NT2/D1 (cell line): ENCODE results near the gene PLA2G1B.

Experiments used
- DNase-seq: peaks from one replicate; pipeline ENCODE4 v3.0.0-alpha.2; 2011; ENCODE audit warnings: low read depth, low spot score
- H3K27me3 ChIP-seq: 2 replicates; pipeline ENCODE4 v1.6.0; 2011; ENCODE audit warnings: mild to moderate bottlenecking; ENCODE audit not compliant: insufficient read length, insufficient read depth
- H3K36me3 ChIP-seq: 2 replicates; pipeline ENCODE4 v1.6.1; 2011; ENCODE audit warnings: mild to moderate bottlenecking, low read length, mixed read lengths; ENCODE audit not compliant: insufficient read depth, insufficient read length
- H3K4me1 ChIP-seq: 2 replicates; pipeline ENCODE4 v1.5.1; 2011; ENCODE audit not compliant: insufficient read depth, insufficient read length
- H3K4me3 ChIP-seq: 2 replicates; pipeline ENCODE4 v1.5.1; 2011; ENCODE audit warnings: low read depth; ENCODE audit not compliant: insufficient read length
- H3K9ac ChIP-seq: 2 replicates; pipeline ENCODE4 v1.6.0; 2011; ENCODE audit warnings: low read depth; ENCODE audit not compliant: insufficient read length
- H3K9me3 ChIP-seq: 2 replicates; pipeline ENCODE4 v1.5.1; 2011; ENCODE audit warnings: mild to moderate bottlenecking, low read length; ENCODE audit not compliant: insufficient read depth
- SUZ12 ChIP-seq: IDR thresholded peaks from 2 replicates; pipeline ENCODE4 v1.6.1; 2011; ENCODE audit not compliant: insufficient read length, insufficient read depth; ENCODE audit errors: extremely low read depth
- YY1 ChIP-seq: IDR thresholded peaks from 2 replicates; pipeline ENCODE4 v1.6.1; 2011; ENCODE audit not compliant: insufficient read length, insufficient read depth
- ZNF274 ChIP-seq: IDR thresholded peaks from 2 replicates; pipeline ENCODE4 v1.6.1; 2011; ENCODE audit warnings: mild to moderate bottlenecking, low read depth, low read length

PLA2G1B gene

GRCh38 chr12:120350576-120351350, 23.2 kb upstream of the PLA2G1B start:
- Histone ChIP-seq H3K9ac (no peak overlapping the region), H3K4me1 (no peaks in the 10 kb centered on the region), H3K9me3 (no peaks in the 10 kb centered on the region), H3K36me3 (peaks cover 79% of the 10 kb centered on the region), H3K27me3 (no peaks in the 10 kb centered on the region), H3K4me3 (no peak overlapping the region)
- no peak for TF ChIP-seq ZNF274
- no peak for TF ChIP-seq YY1
- no peak for TF ChIP-seq SUZ12
- no peak for DNase-seq

GRCh38 chr12:120347766-120348165, 20.2 kb upstream of the PLA2G1B start:
- no peak for DNase-seq
- peaks cover 82% of the 10 kb centered on the region for H3K36me3 ChIP-seq
- H3K9me3 ChIP-seq: no peaks in the 10 kb centered on the region
- TF ChIP-seq YY1 (no peak), ZNF274 (no peak), SUZ12 (no peak)
- H3K4me3 ChIP-seq: no peak overlapping the region
- H3K9ac ChIP-seq: no peak overlapping the region
- H3K4me1 ChIP-seq: peaks cover 3% of the 10 kb centered on the region
- H3K27me3 ChIP-seq: no peaks in the 10 kb centered on the region

GRCh38 chr12:120346681-120347080, 19.1 kb upstream of the PLA2G1B start:
- TF ChIP-seq ZNF274 (no peak), YY1 (no peak), SUZ12 (no peak)
- Histone ChIP-seq H3K9me3 (no peaks in the 10 kb centered on the region), H3K4me1 (peaks cover 9% of the 10 kb centered on the region), H3K27me3 (no peaks in the 10 kb centered on the region), H3K4me3 (no peak overlapping the region), H3K36me3 (peaks cover 80% of the 10 kb centered on the region), H3K9ac (no peak overlapping the region)
- DNase-seq: no peak

GRCh38 chr12:120346031-120346430, 18.5 kb upstream of the PLA2G1B start:
- no peak for DNase-seq
- no peaks in the 10 kb centered on the region for H3K27me3 ChIP-seq
- TF ChIP-seq YY1 (no peak), ZNF274 (no peak), SUZ12 (no peak)
- H3K4me1 ChIP-seq: peaks cover 9% of the 10 kb centered on the region
- H3K4me3 ChIP-seq: no peak overlapping the region
- H3K9ac ChIP-seq: no peak overlapping the region
- peaks cover 76% of the 10 kb centered on the region for H3K36me3 ChIP-seq
- no peaks in the 10 kb centered on the region for H3K9me3 ChIP-seq

GRCh38 chr12:120343692-120344091, 16.1 kb upstream of the PLA2G1B start:
- no peak overlapping the region for H3K4me3 ChIP-seq
- peaks cover 57% of the 10 kb centered on the region for H3K36me3 ChIP-seq
- DNase-seq: no peak
- 0 out of 2 replicates have a peak, but pooled peaks cover under 1% of the 10 kb centered on the region for H3K9me3 ChIP-seq
- H3K4me1 ChIP-seq: peaks cover 9% of the 10 kb centered on the region
- no peak overlapping the region for H3K9ac ChIP-seq
- H3K27me3 ChIP-seq: no peaks in the 10 kb centered on the region
- TF ChIP-seq ZNF274: no peak
- TF ChIP-seq SUZ12: no peak
- no peak for TF ChIP-seq YY1

- H3K27me3 ChIP-seq: no peaks in the 10 kb centered on the region
- H3K4me3 ChIP-seq: no peak overlapping the region
- TF ChIP-seq YY1 (no peak), SUZ12 (no peak), ZNF274 (no peak)
- no peak overlapping the region for H3K9ac ChIP-seq
- peaks cover 9% of the 10 kb centered on the region for H3K4me1 ChIP-seq
- H3K36me3 ChIP-seq: peaks cover 55% of the 10 kb centered on the region
- peaks cover 7% of the 10 kb centered on the region for H3K9me3 ChIP-seq
- DNase-seq: no peak
Measured at GRCh38 chr12:120343039-120343537, 15.5 kb upstream of the PLA2G1B start.

GRCh38 chr12:120342175-120343038, 14.8 kb upstream of the PLA2G1B start:
- peaks cover 13% of the 10 kb centered on the region for H3K9me3 ChIP-seq
- peaks cover 48% of the 10 kb centered on the region for H3K36me3 ChIP-seq
- DNase-seq: no peak
- H3K9ac ChIP-seq: no peak overlapping the region
- no peak for TF ChIP-seq SUZ12
- TF ChIP-seq ZNF274: no peak
- TF ChIP-seq YY1: no peak
- no peak overlapping the region for H3K4me3 ChIP-seq
- H3K4me1 ChIP-seq: peaks cover 9% of the 10 kb centered on the region
- no peaks in the 10 kb centered on the region for H3K27me3 ChIP-seq
